NCI-H446 (cell line): Measurements from ENCODE around the gene ASIC1.
A peak's percentile ranks its signal among the peaks of the same experiment; 100 is the strongest.

Source experiments
- DNase-seq, 2 experiments: peaks; one replicate each; lab custom pipeline; 2025; lab: John Stamatoyannopoulos, UW

ASIC1 gene

DNA sequence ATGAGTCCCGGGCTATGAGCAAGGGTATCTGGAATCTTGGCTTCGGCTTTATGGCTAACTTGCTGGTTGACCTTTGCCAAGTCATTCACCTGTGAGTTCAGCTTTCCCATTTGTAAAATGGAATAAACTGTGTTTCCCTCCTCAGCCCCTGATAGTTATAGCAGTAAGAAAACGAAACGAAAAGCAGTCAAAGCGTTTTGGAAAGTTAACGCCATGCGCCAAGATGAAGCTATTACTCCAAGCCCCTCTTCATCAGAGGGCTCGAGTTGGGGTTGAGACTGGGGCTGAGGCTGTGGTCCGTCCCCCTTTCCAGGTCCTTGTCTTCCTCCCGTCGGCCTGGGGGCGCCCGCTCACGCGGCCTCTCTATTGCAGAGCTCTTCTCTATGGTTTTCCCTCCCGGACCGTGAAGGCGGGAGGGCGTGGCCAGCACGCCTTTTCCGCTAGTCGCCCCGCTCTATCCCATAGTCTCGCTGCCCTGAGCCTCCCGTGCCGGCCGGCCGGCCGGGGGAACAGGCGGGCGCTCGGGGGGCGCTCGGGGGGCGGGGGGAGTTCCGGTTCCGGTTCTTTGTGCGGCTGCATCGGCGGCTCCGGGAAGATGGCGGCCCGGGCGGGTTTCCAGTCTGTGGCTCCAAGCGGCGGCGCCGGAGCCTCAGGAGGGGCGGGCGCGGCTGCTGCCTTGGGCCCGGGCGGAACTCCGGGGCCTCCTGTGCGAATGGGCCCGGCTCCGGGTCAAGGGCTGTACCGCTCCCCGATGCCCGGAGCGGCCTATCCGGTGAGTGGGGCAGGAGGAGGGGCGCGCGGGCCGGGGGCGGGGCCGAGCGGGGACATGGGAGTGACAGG lies 27.6 kb downstream of the ASIC1 start, which contains the start of gene SMARCD1:
TSS of gene SMARCD1 (plus strand) at position 568 of the 840 bp plus-strand sequence. CDS start at position 596, 28 bp downstream.
- DNase-seq: peak; percentile 84 to 95

DNA sequence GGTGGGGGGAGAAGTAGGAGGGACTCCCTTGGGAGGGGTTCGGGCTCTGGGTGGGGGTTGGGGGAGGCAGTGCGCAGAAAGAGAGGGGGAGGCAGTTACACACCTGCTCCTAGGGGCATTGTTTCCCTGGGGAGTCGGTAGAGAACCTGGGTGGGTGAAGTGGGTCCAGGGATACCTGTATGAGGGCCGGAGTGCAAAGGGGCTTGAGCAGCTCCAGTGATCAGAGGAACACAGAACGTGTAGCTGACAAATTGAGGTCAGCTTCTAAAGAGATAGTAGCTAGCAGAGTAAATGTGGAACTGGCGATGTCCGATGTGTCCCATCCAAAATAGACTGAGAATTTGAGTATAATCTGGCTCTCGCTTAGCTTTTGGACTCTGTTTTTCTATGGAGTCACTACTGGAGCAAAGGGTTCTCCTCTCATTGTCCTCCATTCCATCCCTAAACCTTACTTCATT lies 28.2 kb downstream of the ASIC1 start:
- DNase-seq: peak in 1 of 2 experiments; percentile 14

DNA sequence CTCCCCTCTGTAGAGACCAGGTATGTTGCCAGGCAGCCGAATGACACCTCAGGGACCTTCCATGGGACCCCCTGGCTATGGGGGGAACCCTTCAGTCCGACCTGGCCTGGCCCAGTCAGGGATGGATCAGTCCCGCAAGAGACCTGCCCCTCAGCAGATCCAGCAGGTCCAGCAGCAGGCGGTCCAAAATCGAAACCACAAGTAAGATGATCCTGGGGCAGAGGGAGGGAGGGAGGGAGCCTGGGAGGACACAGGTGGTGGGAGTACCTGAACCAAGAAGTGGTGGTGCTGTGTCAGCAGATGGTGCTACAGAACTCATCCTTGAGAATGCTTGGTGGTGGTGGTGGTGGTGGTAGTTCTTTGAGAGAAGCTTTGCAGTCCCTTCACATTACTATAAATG lies 28.8 kb downstream of the ASIC1 start:
- no peak for DNase-seq

DNA sequence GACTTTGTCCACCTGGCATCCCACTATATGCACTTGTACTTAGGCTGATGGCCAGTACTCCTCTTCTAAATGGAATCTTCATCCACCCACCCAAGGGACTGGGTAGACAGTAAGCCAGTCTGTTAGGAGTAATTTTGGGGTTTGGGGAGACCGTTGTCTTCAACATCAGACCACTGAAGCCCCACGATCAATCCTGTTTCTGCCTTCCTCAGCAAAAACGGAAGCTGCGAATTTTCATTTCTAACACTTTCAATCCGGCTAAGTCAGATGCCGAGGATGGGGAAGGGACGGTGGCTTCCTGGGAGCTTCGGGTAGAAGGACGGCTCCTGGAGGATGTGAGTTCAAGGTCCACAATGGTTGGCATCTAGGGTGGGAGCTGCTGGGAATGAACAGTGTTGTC lies 29.8 kb downstream of the ASIC1 start:
- DNase-seq: no peak

DNA sequence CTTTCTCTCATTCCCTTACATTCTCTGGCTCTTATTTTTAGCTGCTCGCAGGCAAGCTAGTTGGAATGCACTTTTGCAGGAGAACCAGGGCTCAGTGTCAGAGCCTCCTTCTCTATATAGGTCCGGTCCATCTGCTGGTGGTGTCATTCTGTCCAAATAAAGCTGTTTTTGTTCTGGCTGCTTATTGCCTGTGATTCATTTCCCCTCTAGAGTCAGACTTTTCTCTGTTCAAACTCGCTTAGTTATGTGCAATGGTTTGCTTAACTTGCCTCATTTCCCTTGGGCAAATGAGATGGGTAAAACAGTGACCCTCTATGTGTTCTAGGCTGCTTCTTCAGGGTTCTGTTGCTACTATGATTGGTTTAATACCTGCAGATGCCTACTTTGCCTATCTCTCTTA lies 30.6 kb downstream of the ASIC1 start:
- DNase-seq: no peak

DNA sequence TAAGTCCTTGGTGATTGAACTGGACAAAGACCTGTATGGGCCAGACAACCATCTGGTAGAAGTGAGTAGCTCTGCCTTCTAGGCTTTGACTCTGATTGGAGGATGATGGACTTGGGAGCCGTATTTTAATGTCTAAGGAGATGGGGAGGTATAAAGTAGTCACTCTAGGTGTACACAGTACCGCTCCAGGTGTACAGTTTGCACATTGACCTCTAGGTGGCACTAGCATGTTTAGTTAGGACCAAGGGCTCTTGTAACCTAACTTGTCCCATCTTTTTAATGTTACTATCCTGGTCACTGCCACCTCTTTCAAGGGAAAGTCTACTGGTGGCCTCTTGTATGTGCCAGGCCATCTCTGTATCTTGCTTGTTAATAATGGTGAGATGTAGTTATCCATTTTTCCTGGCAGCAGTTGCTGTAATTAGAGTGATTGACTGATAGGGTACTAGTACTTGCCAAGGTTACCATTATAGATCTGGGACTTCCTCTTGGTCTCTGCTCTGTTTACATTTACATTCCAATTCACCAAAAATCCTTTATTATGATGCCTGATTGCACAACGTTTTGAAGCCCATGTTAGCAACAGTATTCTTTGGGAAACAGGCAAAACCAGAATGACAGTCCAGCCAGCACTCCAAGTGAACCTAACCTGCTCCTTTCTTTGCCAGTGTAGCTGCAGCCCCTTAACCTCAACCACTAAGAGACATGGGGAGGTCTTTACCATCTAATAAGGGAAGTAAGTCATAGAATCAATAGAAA lies 31.4 kb downstream of the ASIC1 start:
- peak in 1 of 2 experiments; percentile 38 for DNase-seq

DNA sequence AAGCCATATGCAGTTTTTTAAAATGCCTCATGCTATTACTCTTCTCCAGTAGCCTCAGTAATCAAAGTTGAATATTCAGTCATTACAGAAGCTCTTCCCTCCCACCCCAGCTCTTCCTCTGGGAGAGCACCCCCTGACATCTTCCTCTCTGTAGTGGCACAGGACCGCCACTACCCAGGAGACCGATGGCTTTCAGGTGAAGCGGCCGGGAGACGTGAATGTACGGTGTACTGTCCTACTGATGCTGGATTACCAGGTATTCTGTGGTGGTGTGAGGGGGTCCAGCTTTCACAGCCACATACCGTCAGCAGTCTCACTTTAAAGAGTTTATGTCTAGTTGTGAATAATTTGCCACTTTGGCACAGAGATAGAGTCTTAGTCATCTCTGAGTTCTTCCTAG lies 32.3 kb downstream of the ASIC1 start:
- no peak for DNase-seq

DNA sequence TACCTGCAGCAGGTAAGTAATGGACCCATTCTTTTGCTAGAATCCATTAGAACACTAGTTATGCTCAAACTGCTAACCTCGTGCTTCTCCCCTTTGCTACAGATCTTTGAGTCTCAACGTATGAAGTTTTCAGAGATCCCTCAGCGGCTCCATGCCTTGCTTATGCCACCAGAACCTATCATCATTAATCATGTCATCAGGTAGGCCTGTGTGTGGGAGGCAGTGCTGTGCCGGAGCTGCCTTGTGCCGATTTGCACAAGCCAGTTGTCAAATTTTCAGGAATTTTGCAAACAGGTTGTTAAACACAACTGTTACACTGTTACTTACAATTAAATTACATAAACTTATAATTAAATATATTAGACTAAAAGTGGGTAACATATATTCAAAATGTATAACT lies 33.0 kb downstream of the ASIC1 start:
- DNase-seq: no peak

DNA sequence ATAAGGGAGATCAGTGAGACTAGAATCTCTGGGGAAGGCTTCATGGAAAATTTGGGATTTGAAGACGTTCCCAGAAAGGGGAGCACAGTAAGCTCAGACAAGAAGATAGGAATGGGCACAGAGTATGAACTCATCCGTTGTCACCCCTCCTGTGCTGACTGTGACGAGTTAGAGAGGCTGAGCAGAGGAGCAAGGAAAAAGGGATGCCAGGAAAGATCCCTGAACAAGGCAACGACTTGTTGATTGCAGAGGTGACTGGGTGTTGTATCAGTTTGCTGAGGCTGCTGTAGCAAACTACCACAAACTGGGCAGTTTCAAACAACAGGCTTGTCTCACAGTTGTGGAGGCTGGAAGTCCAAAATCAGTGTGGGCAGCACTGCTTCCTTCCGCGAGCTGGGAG lies 40.6 kb downstream of the ASIC1 start:
- no peak for DNase-seq

DNA sequence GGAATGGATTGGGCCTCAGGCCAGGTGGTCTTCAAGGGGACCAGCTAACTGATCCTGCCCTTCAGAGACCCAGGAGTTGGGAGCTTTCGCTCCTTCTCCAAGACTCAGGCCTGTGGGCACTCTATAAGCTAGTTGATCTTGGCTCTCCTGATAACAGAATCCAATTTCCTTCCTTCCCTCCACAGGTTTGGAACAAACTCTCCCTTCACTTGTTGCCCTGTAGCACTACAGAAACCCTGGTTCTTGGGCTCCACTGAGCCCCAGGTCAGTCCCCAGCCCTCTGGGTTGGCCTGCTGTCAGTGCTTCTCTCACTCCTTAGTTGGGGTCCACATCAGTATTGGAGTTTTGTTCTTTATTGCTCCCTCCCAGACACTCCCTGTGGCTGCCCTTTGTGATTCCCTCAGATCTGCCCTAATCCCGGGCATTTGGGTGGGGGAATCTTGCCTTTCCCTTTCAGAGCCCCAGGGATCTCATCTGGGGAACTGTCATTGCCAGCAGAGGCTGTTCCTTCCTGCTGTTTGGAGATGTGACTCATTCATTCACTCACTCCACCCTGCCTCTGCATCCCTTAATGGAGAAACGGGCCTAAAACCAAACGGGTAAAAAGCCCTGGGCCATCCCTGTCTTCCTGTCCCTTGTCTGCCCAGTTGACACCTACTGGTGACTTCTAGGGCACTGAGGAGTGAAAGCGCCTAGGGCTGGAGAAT lies 42.1 kb downstream of the ASIC1 start:
- no peak for DNase-seq

DNA sequence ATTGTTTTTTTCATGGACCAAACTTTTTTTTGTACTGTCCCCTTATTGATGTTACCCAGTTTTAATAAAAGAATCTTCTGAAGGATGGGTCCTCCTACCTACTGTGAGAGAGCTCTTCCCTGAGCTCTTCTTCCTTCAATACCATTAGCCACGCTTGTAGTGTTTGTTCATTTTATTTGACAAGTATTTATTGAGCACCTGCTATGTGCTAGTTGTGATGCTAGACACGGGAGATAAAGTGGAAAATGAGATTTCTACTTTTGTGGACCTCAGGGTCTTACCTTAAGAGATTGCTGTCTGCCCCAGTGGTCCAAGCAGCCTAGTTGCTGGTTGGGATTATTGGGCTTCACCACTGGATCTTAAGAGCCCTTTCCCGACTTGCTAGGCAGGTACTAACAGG lies 43.2 kb downstream of the ASIC1 start:
- DNase-seq: no peak

DNA sequence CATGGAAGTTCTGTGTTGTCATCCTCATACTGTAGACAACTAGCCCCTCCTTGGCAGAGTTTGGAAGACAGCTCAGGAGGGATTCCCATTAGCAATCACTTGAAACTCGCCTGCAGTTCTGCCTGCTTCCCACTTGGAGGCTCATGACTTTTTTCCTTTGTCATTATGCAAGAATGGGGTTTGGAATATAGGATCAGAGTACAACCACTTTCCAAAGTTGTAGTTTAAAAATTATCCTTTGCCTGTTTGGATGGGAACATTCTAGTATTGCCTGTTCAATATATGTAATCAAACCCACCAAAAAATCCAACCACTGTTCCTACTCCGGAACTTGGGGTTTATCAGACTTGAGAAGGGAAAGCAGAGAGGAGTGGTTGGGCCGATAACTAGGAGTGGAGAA lies 44.3 kb downstream of the ASIC1 start:
- peak in 1 of 2 experiments; percentile 12 for DNase-seq

DNA sequence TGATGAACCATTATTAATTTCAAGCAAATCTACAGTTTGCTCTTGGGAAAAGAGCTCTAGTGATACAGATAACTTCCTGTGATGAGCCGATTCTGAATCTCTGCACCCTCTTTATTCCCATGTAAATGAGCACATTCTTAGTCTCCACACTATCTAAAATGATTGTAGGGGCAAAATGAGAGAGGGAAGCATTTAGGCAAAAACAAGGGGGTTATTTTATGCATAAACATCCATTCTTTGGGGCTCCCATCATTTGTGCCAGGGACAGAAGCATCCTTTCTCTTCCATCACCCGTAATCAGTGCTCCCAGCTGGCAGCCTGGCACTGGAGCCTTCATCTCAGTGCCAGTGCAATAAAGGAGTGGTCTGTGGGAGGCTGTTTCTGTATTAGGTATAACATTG lies 44.7 kb downstream of the ASIC1 start:
- no peak for DNase-seq

DNA sequence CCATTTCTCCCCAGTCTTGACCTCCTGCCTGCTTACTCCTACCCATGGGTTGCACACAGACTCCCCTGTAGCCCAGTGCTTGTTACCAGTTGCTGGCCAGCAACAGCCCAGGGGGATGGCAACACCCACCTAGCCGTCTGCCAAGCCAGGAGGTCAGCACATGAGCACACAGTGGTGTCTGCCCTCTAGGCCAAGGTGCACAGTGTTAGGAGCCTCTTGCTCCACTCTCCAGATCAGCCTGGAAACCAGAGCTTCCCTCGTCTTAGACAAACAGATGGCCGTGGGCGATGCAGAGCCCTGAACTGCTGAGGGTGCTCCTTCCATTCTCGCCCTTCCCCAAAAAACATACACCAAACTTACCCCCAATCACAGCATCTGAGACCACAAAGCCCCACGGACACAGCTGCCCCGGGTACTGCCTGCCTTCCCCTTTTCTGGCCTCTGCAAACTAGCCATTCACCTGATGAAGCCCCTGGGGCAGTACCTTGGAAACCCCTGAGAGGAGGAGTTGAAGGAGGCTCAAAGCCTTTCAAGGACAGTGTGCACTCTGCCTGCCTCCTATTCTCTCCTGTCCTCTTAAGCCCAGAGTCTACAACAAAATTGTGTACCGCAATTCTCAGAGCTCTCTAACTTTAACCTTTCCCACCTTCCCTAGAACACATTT lies 45.4 kb downstream of the ASIC1 start:
- no peak for DNase-seq

DNA sequence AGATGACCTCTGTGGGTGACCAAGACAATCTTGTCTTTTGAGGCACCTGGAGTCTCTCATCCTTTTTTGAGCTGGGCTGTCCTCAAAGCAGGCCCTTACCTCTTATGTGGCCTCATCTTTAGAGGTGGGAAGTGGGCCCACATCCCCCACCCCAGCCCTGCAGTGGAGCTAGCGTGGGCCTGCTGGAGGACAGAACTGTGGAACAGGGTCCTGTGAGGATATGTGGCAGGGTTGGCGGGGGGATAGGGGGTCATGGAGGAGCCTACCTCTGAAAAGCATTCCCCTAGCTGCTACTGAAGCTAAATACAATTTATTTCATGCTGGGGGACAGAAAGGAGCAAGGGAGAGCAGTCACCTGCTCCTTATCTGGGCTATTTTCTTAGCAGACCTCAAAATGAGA lies 46.0 kb downstream of the ASIC1 start:
- DNase-seq: no peak

DNA sequence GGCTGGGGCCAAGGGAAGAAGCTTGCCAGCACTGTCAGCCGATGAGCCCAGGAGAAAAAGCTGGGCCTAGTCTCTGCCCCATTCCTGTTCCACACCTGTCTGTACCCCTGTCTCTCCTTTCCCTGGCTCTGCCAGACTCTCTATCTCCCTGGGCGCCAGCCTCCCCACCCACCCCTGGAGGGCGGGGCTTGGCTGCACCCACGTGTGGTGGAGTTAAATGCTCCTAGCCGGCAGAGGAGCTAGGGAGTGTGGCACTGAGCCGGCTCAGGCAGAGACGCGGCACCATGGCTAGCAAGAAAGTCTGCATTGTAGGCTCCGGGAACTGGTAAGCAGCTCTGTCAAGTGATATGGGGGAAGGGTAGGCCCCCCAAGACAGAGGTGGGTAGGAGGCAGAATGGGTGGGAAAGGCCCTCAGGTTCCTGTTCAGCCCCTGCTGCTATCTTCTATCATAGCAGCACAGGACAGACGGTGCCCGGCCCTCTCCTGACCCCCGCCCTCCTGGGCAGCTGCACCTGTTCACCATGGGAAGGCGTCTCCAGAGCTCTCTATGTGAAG lies 46.4 kb downstream of the ASIC1 start, which contains the start of gene GPD1:
TSS of gene GPD1 (plus strand) at position 242 of the 555 bp plus-strand sequence. CDS start at position 285, 43 bp downstream.
- DNase-seq: peak in 1 of 2 experiments; percentile 10

DNA sequence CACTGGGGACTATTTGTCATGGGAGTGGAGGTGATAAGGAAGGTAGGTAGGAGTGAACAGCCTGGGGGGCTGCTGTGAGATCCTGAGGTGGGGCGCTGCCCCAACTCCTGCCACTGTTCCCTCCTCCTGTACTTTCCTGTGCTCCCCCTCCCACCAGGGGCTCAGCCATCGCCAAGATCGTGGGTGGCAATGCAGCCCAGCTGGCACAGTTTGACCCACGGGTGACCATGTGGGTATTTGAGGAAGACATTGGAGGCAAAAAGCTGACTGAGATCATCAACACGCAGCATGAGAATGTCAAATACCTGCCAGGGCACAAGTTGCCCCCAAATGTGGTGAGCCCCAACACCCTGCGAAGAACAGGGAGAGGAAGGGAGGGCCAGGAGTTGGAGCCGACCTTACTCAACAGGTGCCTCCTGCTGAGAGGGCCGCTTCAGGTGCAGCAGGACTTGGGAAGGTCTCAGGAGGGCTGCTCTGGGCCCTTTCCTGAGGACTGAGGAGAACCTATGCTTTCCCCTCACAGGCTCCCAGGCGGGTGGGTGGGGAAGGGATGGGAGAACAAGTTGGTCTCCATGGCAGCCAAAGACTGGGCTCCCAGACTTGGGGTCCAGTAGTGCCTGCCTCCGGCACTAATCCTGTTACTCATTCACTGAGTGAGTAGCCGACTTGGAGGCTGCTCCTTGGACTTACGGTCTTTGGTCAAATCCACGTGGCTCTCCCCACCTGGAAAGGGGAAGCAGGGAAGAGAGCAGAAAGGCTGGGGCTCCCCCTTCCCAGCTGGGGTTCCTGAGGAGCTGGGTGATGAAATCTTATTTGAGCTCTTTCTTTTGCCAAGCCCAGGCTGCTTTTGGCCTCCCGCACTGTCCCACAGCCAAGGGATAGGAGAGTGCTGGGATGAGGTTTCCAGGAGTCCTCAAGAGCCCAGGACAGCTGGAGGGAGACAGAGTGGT lies 47.3 kb downstream of the ASIC1 start:
- no peak for DNase-seq

DNA sequence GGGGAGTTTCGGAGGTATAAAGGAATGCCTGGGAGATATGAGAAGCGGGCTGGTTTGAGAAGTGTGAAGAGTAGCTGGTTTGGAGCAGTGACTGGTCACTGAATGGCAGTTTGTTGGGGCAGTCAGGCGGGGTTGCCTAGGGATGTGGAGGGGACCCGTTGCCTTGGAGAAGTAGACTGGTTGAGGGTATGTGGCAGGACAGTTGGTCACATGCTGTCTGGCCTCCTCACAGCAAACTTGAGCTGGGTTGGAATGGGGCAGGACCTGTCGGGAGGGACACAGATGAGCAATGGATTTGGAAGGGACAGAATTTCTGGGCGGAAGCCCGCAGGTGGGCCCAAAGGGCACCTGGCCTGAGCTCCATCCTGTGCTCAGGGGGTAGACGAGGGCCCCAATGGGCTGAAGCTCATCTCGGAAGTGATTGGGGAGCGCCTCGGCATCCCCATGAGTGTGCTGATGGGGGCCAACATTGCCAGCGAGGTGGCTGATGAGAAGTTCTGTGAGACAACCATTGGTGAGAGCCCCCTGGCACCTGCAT lies 48.6 kb downstream of the ASIC1 start:
- no peak for DNase-seq

DNA sequence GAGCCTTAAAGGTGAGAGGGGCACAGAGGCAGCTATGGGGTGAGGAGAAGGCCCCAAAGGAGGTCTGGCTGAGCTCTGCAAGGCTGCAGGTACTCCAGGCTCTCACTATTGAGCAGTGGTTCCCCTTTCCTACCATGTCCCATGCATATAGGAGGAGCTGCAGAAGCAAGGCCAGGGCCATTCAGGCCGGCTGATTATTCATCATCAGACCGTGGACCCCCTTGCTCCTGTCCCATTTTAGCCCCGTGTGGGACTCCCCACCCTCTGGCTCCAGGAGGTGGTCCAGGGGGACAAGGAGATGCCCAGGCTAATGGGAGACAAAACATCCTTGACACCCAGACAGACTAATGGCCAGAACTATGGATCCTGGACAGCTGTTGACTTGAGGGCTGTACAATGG lies 49.5 kb downstream of the ASIC1 start:
- no peak for DNase-seq
